HEK293 (cell line): ENCODE results near the gene PDXDC1.
"Not testable (repeated sequence)": the region's sequence is repeated elsewhere in the genome, so short reads cannot be mapped to it uniquely, and the experiment has no call there.

ENCODE experiments used
- SALL2 ChIP-seq: fragments of 450-650 bp; formaldehyde crosslinking; IDR thresholded peaks from 2 replicates; pipeline ENCODE4 v1.5.0; 2017; ENCODE audit warnings: missing biosample characterization, mild to moderate bottlenecking, missing genetic modification characterization, borderline replicate concordance
- ZEB2 ChIP-seq: fragments of 450-650 bp; formaldehyde crosslinking; IDR thresholded peaks from 2 replicates; pipeline ENCODE4 v1.5.1; 2016; ENCODE audit warnings: missing biosample characterization, missing genetic modification characterization
- ZNF175 ChIP-seq: fragments of 450-650 bp; formaldehyde crosslinking; IDR thresholded peaks from 2 replicates; pipeline ENCODE4 v1.5.1; 2016; ENCODE audit warnings: missing biosample characterization, missing genetic modification characterization
- ZNF274 ChIP-seq, 2 experiments: fragments of 200-500 bp in 1 of 2; fragments of 450-650 bp in 1 of 2; sonication (Bioruptor generic) in 1 of 2; formaldehyde crosslinking in 1 of 2; IDR thresholded peaks; 2 replicates each; pipeline versions ENCODE4 v1.5.1 to v1.6.1; 2014 to 2016; ENCODE audit warnings: borderline replicate concordance in 1 of 2, inconsistent platforms in 1 of 2, low read length in 1 of 2, missing biosample characterization in 1 of 2, missing genetic modification characterization in 1 of 2
- ZNF350 ChIP-seq: fragments of 450-650 bp; formaldehyde crosslinking; IDR thresholded peaks from 2 replicates; pipeline ENCODE4 v1.5.0; 2017; ENCODE audit warnings: missing biosample characterization, mild to moderate bottlenecking, missing genetic modification characterization
- ZNF600 ChIP-seq: fragments of 450-650 bp; formaldehyde crosslinking; IDR thresholded peaks from 2 replicates; pipeline ENCODE4 v1.5.1; 2016; ENCODE audit warnings: missing biosample characterization, missing genetic modification characterization
- ZNF707 ChIP-seq: fragments of 450-650 bp; formaldehyde crosslinking; IDR thresholded peaks from 2 replicates; pipeline ENCODE4 v1.5.1; 2016; ENCODE audit warnings: missing biosample characterization, missing genetic modification characterization
- TF ChIP-seq, protein P1 (sequence below): fragments of 450-650 bp; formaldehyde crosslinking; IDR thresholded peaks from 2 replicates; pipeline ENCODE4 v1.5.1; 2016; ENCODE audit warnings: missing biosample characterization, missing genetic modification characterization
- TF ChIP-seq, protein P2 (sequence below): IDR thresholded peaks from 2 replicates; pipeline ENCODE4 v1.6.1; 2011; ENCODE audit warnings: mild to moderate bottlenecking, low read depth, low read length, borderline replicate concordance
- TF ChIP-seq, protein P3 (sequence below): fragments of 450-650 bp; formaldehyde crosslinking; IDR thresholded peaks from 2 replicates; pipeline ENCODE4 v1.5.1; 2016; ENCODE audit warnings: missing biosample characterization, missing genetic modification characterization
- TF ChIP-seq, protein P4 (sequence below): fragments of 450-650 bp; formaldehyde crosslinking; IDR thresholded peaks from 2 replicates; pipeline ENCODE4 v1.5.1; 2016; ENCODE audit warnings: missing biosample characterization, missing genetic modification characterization
- TF ChIP-seq, protein P5 (sequence below): fragments of 450-650 bp; formaldehyde crosslinking; IDR thresholded peaks from 2 replicates; pipeline ENCODE4 v1.5.1; 2016; ENCODE audit warnings: missing biosample characterization, missing genetic modification characterization, low read depth

DNA sequence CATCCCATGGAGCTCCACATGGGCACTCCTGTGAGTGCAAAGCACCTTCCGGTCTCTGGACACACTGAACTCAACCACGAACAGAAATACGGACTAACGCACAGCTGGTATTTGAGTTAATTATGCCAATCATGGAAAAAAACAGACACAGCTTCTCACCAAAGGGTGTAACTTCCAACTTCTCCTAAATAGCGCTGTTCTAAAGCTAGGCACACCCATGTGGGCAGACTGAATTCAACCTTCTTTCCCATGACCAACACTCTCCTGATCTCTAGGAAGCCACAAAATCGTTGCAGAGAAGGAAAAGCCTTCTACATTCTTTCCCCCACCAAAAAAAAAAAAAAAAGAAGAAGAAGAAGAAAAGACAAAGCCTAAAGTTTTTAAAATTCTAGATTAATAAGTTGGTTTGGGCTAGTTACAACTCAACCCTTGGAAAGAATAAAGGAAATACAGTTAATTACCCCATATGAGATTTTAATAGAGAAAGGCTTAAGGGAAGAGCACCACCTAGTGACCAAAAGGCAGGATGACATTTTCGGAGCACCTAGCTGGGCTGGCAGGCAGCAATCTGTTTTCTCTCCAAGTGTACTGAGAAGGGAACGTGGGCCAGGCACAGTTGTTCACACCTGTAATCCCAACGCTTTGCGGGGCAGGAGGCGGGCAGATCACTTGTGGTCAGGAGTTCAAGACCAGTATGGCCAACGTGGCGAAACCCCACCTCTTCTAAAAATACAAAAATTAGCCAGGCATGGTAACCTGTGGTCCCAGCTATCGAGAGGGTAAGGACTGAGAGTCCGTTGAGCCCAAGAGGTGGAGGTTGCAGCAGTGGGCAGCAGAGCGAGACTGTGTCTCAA is 97.3 kb downstream of the PDXDC1 start:
- TF ChIP-seq, protein P1, sequence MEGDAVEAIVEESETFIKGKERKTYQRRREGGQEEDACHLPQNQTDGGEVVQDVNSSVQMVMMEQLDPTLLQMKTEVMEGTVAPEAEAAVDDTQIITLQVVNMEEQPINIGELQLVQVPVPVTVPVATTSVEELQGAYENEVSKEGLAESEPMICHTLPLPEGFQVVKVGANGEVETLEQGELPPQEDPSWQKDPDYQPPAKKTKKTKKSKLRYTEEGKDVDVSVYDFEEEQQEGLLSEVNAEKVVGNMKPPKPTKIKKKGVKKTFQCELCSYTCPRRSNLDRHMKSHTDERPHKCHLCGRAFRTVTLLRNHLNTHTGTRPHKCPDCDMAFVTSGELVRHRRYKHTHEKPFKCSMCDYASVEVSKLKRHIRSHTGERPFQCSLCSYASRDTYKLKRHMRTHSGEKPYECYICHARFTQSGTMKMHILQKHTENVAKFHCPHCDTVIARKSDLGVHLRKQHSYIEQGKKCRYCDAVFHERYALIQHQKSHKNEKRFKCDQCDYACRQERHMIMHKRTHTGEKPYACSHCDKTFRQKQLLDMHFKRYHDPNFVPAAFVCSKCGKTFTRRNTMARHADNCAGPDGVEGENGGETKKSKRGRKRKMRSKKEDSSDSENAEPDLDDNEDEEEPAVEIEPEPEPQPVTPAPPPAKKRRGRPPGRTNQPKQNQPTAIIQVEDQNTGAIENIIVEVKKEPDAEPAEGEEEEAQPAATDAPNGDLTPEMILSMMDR (tag by site-specific recombination) = not testable (repeated sequence)
- TF ChIP-seq ZNF707 (tag by site-specific recombination); ZNF350; ZNF600 (tag by site-specific recombination); ZNF175 (tag by site-specific recombination); ZEB2; SALL2 (tag by site-specific recombination); ZNF274 (IDR thresholded peaks at IDR 0.05; ENCODE audit: low read length); ZNF274 (tag by site-specific recombination; IDR thresholded peaks at IDR 0.05; ENCODE audit: borderline replicate concordance): not testable (repeated sequence)
- TF ChIP-seq, protein P2, sequence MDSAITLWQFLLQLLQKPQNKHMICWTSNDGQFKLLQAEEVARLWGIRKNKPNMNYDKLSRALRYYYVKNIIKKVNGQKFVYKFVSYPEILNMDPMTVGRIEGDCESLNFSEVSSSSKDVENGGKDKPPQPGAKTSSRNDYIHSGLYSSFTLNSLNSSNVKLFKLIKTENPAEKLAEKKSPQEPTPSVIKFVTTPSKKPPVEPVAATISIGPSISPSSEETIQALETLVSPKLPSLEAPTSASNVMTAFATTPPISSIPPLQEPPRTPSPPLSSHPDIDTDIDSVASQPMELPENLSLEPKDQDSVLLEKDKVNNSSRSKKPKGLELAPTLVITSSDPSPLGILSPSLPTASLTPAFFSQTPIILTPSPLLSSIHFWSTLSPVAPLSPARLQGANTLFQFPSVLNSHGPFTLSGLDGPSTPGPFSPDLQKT = not testable (repeated sequence)
- TF ChIP-seq, protein P3, sequence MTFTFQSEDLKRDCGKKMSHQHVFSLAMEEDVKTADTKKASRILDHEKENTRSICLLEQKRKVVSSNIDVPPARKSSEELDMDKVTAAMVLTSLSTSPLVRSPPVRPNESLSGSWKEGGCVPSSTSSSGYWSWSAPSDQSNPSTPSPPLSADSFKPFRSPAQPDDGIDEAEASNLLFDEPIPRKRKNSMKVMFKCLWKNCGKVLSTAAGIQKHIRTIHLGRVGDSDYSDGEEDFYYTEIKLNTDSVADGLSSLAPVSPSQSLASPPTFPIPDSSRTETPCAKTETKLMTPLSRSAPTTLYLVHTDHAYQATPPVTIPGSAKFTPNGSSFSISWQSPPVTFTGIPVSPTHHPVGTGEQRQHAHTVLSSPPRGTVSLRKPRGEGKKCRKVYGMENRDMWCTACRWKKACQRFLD (tag by site-specific recombination) = not testable (repeated sequence)
- TF ChIP-seq, protein P4, sequence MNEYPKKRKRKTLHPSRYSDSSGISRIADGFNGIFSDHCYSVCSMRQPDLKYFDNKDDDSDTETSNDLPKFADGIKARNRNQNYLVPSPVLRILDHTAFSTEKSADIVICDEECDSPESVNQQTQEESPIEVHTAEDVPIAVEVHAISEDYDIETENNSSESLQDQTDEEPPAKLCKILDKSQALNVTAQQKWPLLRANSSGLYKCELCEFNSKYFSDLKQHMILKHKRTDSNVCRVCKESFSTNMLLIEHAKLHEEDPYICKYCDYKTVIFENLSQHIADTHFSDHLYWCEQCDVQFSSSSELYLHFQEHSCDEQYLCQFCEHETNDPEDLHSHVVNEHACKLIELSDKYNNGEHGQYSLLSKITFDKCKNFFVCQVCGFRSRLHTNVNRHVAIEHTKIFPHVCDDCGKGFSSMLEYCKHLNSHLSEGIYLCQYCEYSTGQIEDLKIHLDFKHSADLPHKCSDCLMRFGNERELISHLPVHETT (tag by site-specific recombination) = not testable (repeated sequence)
- TF ChIP-seq, protein P5, sequence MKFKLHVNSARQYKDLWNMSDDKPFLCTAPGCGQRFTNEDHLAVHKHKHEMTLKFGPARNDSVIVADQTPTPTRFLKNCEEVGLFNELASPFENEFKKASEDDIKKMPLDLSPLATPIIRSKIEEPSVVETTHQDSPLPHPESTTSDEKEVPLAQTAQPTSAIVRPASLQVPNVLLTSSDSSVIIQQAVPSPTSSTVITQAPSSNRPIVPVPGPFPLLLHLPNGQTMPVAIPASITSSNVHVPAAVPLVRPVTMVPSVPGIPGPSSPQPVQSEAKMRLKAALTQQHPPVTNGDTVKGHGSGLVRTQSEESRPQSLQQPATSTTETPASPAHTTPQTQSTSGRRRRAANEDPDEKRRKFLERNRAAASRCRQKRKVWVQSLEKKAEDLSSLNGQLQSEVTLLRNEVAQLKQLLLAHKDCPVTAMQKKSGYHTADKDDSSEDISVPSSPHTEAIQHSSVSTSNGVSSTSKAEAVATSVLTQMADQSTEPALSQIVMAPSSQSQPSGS (tag by site-specific recombination) = not testable (repeated sequence)
